GM12878 (cell line): Measurements from ENCODE around the gene ATP5ME. TPM values are rescaled to one million over a fixed set of nuclear protein-coding genes. Genes with fewer than 3 reads are reported as not detected.

Experiments used
- ATF3 ChIP-seq: IDR thresholded peaks from 2 replicates; pipeline ENCODE4 v1.6.1; 2011; ENCODE audit warnings: low read depth, mild to moderate bottlenecking, low read length, moderate library complexity, borderline replicate concordance; ENCODE audit errors: extremely low read depth
- ATF7 ChIP-seq: fragments of 450-650 bp; IDR thresholded peaks from 2 replicates; pipeline ENCODE4 v1.6.1; 2016; ENCODE audit warnings: low read depth, mild to moderate bottlenecking
- BHLHE40 ChIP-seq, 2 experiments: fragments of 450-650 bp in 1 of 2; IDR thresholded peaks; 2 replicates each; pipeline ENCODE4 v1.6.1; 2011 to 2017; ENCODE audit warnings: low read depth in 2 of 2, borderline replicate concordance in 1 of 2, improper control_type of control experiment in 1 of 2, low read length in 1 of 2, mild to moderate bottlenecking in 1 of 2
- CREM ChIP-seq: IDR thresholded peaks from 2 replicates; pipeline ENCODE4 v1.6.1; 2014; ENCODE audit warnings: antibody characterized with exemption, low read depth
- EED ChIP-seq: sonication (generic); IDR thresholded peaks from 2 replicates; pipeline ENCODE4 v1.6.1; 2016; ENCODE audit warnings: antibody characterized with exemption, low read depth
- EP300 ChIP-seq, 2 experiments: fragments of 150-350 bp in 1 of 2; IDR thresholded peaks; 2 replicates each; pipeline ENCODE4 v1.6.1; 2011 to 2012; ENCODE audit warnings: low read depth in 2 of 2, low read length in 2 of 2, borderline replicate concordance in 1 of 2, improper control_type of control experiment in 1 of 2, inconsistent platforms in 1 of 2; ENCODE audit not compliant: control insufficient read depth in 1 of 2
- EZH2 ChIP-seq: IDR thresholded peaks from 2 replicates; pipeline ENCODE4 v1.6.1; 2012; ENCODE audit warnings: low read depth, mild to moderate bottlenecking, control low read depth, inconsistent platforms, low read length, borderline replicate concordance; ENCODE audit not compliant: control insufficient read depth
- HCFC1 ChIP-seq: fragments of 150-350 bp; IDR thresholded peaks from 2 replicates; pipeline ENCODE4 v1.6.1; 2014; ENCODE audit warnings: low read length
- KDM1A ChIP-seq: fragments of 200-600 bp; sonication (generic); IDR thresholded peaks from 2 replicates; pipeline ENCODE4 v1.6.1; 2016; ENCODE audit warnings: borderline replicate concordance
- MTA2 ChIP-seq: fragments of 450-650 bp; IDR thresholded peaks from 2 replicates; pipeline ENCODE4 v1.6.1; 2016; ENCODE audit warnings: low read depth, mild to moderate bottlenecking, moderate library complexity
- PML ChIP-seq: IDR thresholded peaks from 2 replicates; pipeline ENCODE4 v1.6.1; 2012; ENCODE audit warnings: low read length, inconsistent platforms
- POLR2AphosphoS2 ChIP-seq: IDR thresholded peaks from 2 replicates; pipeline ENCODE4 v1.6.1; 2011; ENCODE audit warnings: low read depth, mild to moderate bottlenecking, low read length, improper control_type of control experiment, moderate library complexity
- RUNX3 ChIP-seq: IDR thresholded peaks from 2 replicates; pipeline ENCODE4 v1.6.1; 2012; ENCODE audit warnings: low read length, inconsistent platforms
- SUZ12 ChIP-seq: fragments of 200-600 bp; sonication (generic); IDR thresholded peaks from one replicate; pipeline ENCODE4 v1.6.1; 2018; ENCODE audit warnings: antibody characterized with exemption, mild to moderate bottlenecking; ENCODE audit not compliant: unreplicated experiment
- WRNIP1 ChIP-seq: IDR thresholded peaks from 2 replicates; pipeline ENCODE4 v1.6.1; 2011; ENCODE audit warnings: low read depth, low read length, improper control_type of control experiment, borderline replicate concordance
- YBX1 ChIP-seq: fragments of 450-650 bp; IDR thresholded peaks from 2 replicates; pipeline ENCODE4 v1.6.1; 2016; ENCODE audit warnings: antibody characterized with exemption
- ZBED1 ChIP-seq: IDR thresholded peaks from 2 replicates; pipeline ENCODE4 v1.6.1; 2016; ENCODE audit warnings: borderline replicate concordance
- ZBTB11 ChIP-seq: fragments of 450-650 bp; formaldehyde crosslinking; IDR thresholded peaks from 2 replicates; pipeline ENCODE4 v1.5.0; 2022; ENCODE audit warnings: mild to moderate bottlenecking, missing genetic modification characterization
- ZNF217 ChIP-seq: fragments of 450-650 bp; IDR thresholded peaks from 2 replicates; pipeline ENCODE4 v1.6.1; 2017; ENCODE audit warnings: antibody characterized with exemption, mild to moderate bottlenecking
- ZZZ3 ChIP-seq: IDR thresholded peaks from 2 replicates; pipeline ENCODE4 v1.6.1; 2011; ENCODE audit warnings: low read depth; ENCODE audit not compliant: control insufficient read depth, insufficient read length
- polyA plus RNA-seq, 11 experiments: library from polyadenylated mRNA; depleted of rRNA in 4 of 11; unstranded in 6 of 11; stranded (reverse) in 5 of 11; fragments of >200 nt; fragmentation: Nextera tagmentation in 4 of 11; fragmentation: Illumina TruSeq in 1 of 11; extraction: Ambion mirVana in 4 of 11; extraction: Trizol in 1 of 11; gene quantifications; 1 replicate in 1 of 11; 2 replicates in 10 of 11; pipeline versions ENCODE4 v1.2.1 to v1.2.3, GENCODE V29; 2011 to 2016; ENCODE audit warnings: inconsistent platforms in 2 of 11, missing spikeins in 2 of 11, low read depth in 1 of 11
- total RNA-seq, 4 experiments: library from RNA; depleted of rRNA in 3 of 4; stranded (reverse); fragments of >200 nt in 3 of 4; fragmentation: Illumina TruSeq in 1 of 4; extraction: Trizol in 1 of 4; gene quantifications; 2 replicates each; pipeline versions ENCODE4 v1.2.1 to v1.2.3, GENCODE V29; 2013 to 2021
- TF ChIP-seq, protein P1 (sequence below): fragments of 150-350 bp; IDR thresholded peaks from 2 replicates; pipeline ENCODE4 v1.6.1; 2016; ENCODE audit warnings: low read depth, low read length
- TF ChIP-seq, protein P2 (sequence below): IDR thresholded peaks from 2 replicates; pipeline ENCODE4 v1.6.1; 2011; ENCODE audit warnings: low read depth, low read length, improper control_type of control experiment, borderline replicate concordance

The ATP5ME gene
- total and polyA plus RNA-seq, 10 of the 15 experiments (the other 5 are each of a cell fraction or from before 2014, with no cell fraction given), result 279 to 2,374 (median 509) TPM

GRCh38 chr4:663438-664428 is 10.3 kb downstream of the ATP5ME start (continued):
- TF ChIP-seq ZBTB11 (CRISPR knock-in tag) (no peak), ATF3 (no peak), EED (no peak), EZH2 (no peak), MTA2 (peak; percentile 24; the same call in 1 of the 2 replicates), HCFC1 (no peak), POLR2AphosphoS2 (peak; percentile 47; the same call in 1 of the 2 replicates), RUNX3 (no peak), ZBED1 (no peak), ZZZ3 (no peak), ZNF217 (no peak), ATF7 (no peak), CREM (no peak), EP300 (IDR thresholded peaks at IDR 0.05; ENCODE audit: borderline replicate concordance in 1 of 2, control insufficient read depth in 1 of 2, low read depth in 2 of 2, low read length in 2 of 2) (no peak), WRNIP1 (no peak), PML (no peak), KDM1A (no peak), SUZ12 (no peak), BHLHE40 (IDR thresholded peaks at IDR 0.05; ENCODE audit: borderline replicate concordance in 1 of 2, low read depth in 2 of 2, low read length in 1 of 2) (peak; percentile 48 to 69; a peak in 3 of 4 replicates), YBX1 (no peak)
- TF ChIP-seq, protein P1, sequence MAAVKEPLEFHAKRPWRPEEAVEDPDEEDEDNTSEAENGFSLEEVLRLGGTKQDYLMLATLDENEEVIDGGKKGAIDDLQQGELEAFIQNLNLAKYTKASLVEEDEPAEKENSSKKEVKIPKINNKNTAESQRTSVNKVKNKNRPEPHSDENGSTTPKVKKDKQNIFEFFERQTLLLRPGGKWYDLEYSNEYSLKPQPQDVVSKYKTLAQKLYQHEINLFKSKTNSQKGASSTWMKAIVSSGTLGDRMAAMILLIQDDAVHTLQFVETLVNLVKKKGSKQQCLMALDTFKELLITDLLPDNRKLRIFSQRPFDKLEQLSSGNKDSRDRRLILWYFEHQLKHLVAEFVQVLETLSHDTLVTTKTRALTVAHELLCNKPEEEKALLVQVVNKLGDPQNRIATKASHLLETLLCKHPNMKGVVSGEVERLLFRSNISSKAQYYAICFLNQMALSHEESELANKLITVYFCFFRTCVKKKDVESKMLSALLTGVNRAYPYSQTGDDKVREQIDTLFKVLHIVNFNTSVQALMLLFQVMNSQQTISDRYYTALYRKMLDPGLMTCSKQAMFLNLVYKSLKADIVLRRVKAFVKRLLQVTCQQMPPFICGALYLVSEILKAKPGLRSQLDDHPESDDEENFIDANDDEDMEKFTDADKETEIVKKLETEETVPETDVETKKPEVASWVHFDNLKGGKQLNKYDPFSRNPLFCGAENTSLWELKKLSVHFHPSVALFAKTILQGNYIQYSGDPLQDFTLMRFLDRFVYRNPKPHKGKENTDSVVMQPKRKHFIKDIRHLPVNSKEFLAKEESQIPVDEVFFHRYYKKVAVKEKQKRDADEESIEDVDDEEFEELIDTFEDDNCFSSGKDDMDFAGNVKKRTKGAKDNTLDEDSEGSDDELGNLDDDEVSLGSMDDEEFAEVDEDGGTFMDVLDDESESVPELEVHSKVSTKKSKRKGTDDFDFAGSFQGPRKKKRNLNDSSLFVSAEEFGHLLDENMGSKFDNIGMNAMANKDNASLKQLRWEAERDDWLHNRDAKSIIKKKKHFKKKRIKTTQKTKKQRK, result no peak
- TF ChIP-seq, protein P2, sequence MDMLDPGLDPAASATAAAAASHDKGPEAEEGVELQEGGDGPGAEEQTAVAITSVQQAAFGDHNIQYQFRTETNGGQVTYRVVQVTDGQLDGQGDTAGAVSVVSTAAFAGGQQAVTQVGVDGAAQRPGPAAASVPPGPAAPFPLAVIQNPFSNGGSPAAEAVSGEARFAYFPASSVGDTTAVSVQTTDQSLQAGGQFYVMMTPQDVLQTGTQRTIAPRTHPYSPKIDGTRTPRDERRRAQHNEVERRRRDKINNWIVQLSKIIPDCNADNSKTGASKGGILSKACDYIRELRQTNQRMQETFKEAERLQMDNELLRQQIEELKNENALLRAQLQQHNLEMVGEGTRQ, result peak; percentile 47
